Activated naive CD4-positive, alpha-beta T cell treated with anti-CD3 and anti-CD28 coated beads, Interleukin-2, amount 50 U/mL, for 72 hours (primary cell): Measurements from ENCODE around the gene CPLANE2. TPM values are rescaled to one million over a fixed set of nuclear protein-coding genes. Genes with fewer than 3 reads are reported as not detected.

Experiments
- ATAC-seq, 2 donors: fragments of 150-1000 bp; cut with Tn5 transposase; 2 replicates each; pipeline ENCODE4 v1.10.0; 2021; ENCODE audit warnings: mild to moderate bottlenecking in 2 of 2, moderate library complexity in 2 of 2
- DNase-seq, 2 donors: peaks; one replicate each; pipeline ENCODE4 v3.0.0; 2021 to 2022; ENCODE audit warnings: low spot score in 2 of 2
- H3K27ac Mint-ChIP-seq, 2 donors: one replicate each; pipeline ENCODE4 v1.8.0; 2022; ENCODE audit warnings: mild to moderate bottlenecking in 2 of 2, mixed read lengths in 2 of 2
- H3K36me3 Mint-ChIP-seq, 2 donors: one replicate each; pipeline ENCODE4 v1.8.0; 2022; ENCODE audit warnings: mixed read lengths in 2 of 2
- H3K9me3 Mint-ChIP-seq, 2 donors: one replicate each; pipeline ENCODE4 v1.8.0; 2022; ENCODE audit warnings: mixed read lengths in 2 of 2
- total RNA-seq, 2 donors: library from RNA; stranded (reverse); gene quantifications; one replicate each; pipeline ENCODE4 v1.2.3, GENCODE V29; 2022

The CPLANE2 gene
- total RNA-seq, 2 donors from 2014 or later: 3.0 to 4.2 TPM

DNA sequence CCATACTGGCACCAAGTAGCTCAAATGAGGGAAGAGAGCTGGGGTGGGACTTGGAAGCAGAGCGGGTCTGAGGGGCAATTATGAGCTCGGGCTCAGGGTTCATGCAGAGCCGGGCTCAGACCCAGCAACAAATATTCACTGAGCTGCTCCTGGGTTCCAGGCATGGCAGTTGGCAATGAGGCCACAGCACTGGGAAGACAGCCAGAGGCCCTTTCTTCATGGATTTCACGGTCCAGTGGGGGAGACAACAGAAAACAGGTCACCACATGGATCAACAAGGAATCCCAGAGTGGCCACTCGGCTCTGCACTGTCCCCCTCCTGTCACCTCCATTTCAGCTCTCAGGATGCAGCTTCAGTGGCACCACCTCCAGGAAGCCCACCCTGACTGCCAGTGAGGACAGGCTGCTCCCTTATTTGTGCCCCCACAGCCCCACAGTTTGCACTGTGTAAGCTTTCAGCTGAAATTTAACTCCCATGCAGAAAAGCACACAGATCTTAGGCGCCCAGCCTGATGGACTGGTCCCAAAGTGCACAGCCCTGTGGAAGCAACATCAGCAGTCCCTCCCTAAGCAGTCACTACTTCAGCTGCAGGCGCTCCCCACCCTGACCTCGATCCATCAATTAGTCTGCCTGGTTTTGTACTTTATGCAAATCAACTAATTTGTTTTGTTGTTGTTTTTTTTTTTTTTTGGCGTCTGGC is 46.9 kb downstream of the CPLANE2 start:
- DNase-seq: no peak

DNA sequence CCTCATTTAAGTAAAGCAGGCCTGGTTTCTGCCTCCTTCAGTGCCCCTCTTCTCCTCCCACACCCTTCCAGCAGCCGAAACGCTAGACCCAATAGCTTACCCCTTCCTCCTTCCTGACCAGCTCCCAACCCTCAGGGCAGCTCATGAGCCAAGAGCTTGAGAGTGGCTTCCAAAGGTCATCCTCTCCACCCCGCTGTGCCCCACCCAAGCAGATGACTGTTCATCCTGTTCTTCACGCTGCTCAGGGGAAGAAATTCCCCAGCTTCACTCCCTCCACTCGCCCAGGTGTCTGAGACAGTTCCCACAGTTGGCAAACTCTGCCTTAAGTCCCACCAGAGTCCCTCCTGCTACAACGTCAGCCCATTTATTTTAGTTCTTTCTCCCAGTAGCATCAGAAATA is 48.0 kb downstream of the CPLANE2 start:
- H3K36me3 Mint-ChIP-seq: no peaks in the 10 kb centered on the region
- DNase-seq: no peak
- no peak for ATAC-seq
- H3K27ac Mint-ChIP-seq: no peak overlapping the region
- no peaks in the 10 kb centered on the region for H3K9me3 Mint-ChIP-seq

More for the DNA sequence above, 46.9 kb downstream of the CPLANE2 start:
- H3K27ac Mint-ChIP-seq: no peak overlapping the region
- ATAC-seq: no peak
- no peaks in the 10 kb centered on the region for H3K9me3 Mint-ChIP-seq
- no peaks in the 10 kb centered on the region for H3K36me3 Mint-ChIP-seq

DNA sequence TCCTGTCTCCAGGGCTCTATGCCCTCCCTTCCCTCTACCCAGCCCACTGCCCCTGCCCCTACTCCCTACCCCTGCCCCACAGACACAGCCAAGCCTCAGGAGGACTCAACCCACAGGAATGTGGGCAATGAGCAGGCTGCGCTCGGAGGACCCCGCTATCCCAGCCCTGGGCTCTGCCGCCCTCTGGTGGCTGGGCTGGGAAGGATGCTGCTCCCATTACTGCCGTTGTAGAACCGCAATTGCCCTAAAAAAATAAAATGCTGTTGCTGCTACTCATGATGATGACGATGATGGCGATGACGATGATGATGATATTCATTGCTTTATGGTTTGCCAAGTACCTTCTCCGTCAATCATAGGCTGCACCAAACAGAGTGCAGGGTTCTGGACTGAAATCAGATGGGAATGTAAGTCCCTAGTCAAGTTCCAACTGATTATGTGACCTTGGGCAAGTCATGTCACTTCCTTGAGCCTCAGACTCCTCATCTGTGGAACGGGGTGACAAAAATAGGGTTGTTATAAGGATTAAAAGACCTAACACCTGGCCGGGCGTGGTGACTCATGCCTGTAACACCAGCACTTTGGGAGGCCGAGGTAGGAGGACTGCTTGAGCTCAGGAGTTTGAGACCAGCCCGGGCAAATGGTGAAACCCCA is 49.1 kb downstream of the CPLANE2 start:
- no peak overlapping the region for H3K27ac Mint-ChIP-seq
- no peaks in the 10 kb centered on the region for H3K9me3 Mint-ChIP-seq
- peak; percentile 88 to 93 for ATAC-seq
- DNase-seq: peak; percentile 69 to 87
- H3K36me3 Mint-ChIP-seq: no peaks in the 10 kb centered on the region

DNA sequence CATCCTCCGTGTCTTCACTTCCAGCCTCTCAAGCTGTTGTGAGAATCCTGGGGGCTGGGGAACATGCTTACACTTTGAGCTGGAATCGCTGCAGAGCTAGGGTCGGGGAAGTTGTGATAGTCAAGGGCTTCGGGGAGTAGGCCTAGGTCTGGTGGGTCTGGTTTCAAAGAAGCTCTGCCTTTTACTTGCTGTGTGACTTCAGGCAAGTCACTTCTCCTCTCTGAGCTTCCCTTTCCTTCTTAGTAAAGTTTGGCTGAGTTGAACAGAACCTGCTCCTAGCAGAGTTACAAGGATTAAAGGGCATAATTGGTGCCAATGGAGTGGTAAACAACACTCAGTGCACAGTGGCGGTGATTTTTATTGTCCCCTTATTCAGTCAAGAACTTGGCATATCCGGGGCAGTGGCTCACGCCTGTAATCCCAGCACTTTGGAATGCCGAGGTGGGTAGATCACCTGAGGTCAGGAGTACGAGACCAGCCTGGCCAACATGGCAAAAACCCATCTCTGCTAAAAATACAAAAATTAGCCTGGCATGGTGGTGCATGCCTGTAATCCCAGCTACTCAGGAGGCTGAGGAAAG is 50.2 kb downstream of the CPLANE2 start:
- ATAC-seq: no peak
- Mint-ChIP-seq H3K9me3 (no peaks in the 10 kb centered on the region), H3K36me3 (no peaks in the 10 kb centered on the region), H3K27ac (no peak overlapping the region)
- DNase-seq: no peak

DNA sequence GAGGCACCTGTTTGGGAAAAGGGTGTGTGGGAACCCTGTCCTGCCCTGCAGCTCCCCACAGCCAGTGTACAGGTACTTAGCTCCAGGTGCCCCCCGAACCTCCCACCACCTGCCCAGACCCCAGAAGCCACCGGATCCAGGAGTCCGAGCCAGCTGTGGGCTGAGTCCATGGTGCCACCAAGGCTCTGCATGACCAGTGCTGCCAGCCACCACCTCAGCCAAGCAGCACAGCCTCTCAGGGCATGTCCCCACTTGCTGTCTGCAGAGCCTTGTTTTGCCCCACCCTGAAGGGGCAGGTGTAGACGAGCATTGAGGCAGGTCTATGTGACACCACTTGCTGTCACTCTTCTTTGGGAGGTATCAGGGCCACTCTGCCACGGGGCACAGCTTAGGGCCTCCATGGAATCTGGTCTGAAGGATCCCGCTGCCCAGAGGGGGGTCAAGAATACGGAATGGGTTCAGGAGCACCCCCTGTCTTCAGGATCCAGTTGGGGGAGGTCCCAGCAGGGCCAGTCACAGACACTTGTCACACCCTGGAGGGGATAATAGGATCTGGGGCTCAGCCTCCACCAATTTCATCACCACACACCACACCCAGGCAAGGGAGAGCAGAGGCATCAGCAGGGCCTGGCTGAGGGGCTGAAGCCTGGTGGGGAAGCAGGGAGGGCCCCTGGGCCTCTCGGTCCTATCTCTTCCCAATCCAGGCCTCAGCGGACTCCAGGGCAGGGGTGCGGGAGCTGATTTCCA is 52.3 kb downstream of the CPLANE2 start:
- Mint-ChIP-seq H3K9me3 (no peaks in the 10 kb centered on the region), H3K27ac (no peak overlapping the region), H3K36me3 (no peaks in the 10 kb centered on the region)
- DNase-seq: no peak
- no peak for ATAC-seq

DNA sequence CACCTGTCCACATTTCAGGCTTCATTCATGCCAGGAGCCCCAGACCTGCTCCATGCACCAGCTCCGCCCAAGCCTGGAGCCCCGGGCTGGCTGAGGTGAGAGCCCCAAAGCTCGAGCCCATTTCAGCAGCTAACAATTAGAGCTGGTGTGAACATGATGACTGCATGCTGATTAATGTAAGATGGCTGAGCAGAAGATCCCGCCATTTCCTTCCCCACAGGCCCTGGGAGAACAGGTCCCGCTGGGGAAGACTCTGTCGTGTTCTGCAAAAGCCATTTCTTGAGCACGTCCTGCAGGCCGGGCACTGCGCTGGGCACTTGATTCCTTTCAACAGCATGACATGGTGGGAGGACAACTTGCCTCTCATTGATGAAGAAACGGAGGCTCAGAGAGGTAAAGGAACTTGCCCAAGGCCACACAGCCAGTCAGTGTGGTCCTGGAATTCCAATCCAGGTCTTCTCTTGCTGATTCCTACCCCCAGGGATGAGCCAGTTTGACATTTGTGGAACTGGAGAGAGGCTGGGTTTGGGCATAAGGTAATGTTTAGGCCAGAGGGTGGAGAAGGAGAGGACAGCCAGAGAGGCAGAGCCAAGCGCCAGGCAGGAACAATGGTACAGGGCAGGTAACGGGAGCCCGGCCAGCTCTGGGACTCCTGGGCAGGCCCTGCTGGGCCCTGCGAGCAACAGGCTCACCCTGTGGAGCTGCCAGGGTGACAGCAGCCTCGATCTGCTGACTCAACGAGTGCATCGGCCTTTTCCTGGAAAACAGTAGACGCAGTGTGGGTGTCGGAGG is 53.0 kb downstream of the CPLANE2 start:
- no peaks in the 10 kb centered on the region for H3K9me3 Mint-ChIP-seq

DNA sequence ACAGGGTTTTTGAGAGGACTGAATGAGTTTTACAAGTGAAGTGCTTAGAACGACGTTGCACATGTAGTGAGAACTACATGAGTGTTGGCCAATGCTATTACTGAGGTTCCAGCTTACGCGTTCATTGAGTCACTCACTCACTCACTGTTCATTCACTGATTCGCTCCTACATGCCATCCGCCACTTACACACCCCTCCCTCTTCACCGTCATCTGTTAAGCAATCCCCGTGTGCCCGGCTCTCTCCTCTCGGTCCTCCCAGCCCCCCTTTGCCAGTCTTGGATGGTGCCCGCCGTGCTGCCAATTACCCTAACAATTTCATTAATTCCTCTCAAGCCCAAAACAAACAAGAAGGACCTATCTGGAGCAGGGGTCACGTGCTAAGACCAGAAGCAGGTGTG is 53.8 kb downstream of the CPLANE2 start:
- DNase-seq (no peak), ATAC-seq (no peak)
- no peaks in the 10 kb centered on the region for H3K36me3 Mint-ChIP-seq
- no peaks in the 10 kb centered on the region for H3K9me3 Mint-ChIP-seq
- H3K27ac Mint-ChIP-seq: no peak overlapping the region

More for the DNA sequence above, 53.0 kb downstream of the CPLANE2 start:
- Mint-ChIP-seq H3K27ac (no peak overlapping the region), H3K36me3 (no peaks in the 10 kb centered on the region)
- DNase-seq (no peak), ATAC-seq (no peak)

DNA sequence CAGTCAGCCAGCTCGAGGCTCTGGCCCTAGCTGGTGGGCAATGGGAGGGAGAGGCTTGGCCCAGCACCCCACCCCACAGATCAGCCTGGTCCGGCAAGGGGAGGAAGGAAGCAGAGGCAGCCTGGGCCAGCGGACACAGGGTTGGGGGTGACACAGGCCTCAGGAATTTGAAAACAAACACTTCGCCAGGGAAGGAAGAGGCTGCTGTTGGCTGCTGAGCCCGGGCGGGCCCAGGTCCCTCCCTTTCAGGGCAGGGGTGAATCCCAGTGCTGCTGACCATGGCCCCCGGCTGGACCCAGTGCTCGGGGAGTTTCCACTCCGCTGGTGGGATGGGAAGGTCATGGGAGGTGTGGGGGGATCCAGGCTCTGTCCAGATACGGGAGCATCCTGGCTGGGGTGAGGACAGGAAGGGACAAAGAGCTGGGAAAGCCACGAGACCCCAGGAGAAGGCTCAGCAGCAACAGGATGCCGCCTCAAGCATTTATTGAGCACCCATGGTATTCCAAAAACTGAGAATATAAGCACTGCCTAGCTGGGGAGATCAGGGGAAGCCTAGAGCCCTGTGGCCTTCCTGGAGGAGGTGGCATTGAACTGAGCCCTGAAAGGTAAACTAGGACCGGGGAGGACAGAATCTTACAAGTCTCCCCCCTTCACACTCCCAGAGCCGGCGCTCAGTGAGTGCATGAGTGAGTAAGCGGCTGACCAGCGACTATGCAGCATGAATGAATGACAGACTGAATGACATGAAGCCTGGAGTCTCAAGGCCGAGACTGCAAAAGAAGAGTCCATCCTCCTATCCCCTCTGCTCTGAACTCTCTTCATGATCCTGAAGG is 54.9 kb downstream of the CPLANE2 start:
- DNase-seq (no peak), ATAC-seq (no peak)
- H3K27ac Mint-ChIP-seq: peak overlapping the region; percentile 21 to 88
- no peaks in the 10 kb centered on the region for H3K9me3 Mint-ChIP-seq
- H3K36me3 Mint-ChIP-seq: no peaks in the 10 kb centered on the region

Other genes with a start within 250 kb of the CPLANE2 start
- not detected for gene SRARP, start 232.9 kb downstream of the CPLANE2 start, total RNA-seq
- not detected for gene HSPB7, start 219.1 kb downstream of the CPLANE2 start, total RNA-seq
- gene CLCNKA, start 215.1 kb downstream of the CPLANE2 start, total RNA-seq: under 1 TPM in 1 of 2 donors, not detected in 1; 0.37 TPM
- not detected for gene CLCNKB, start 193.4 kb downstream of the CPLANE2 start, total RNA-seq
- gene FAM131C, start 163.5 kb downstream of the CPLANE2 start, total RNA-seq: 1 to 10 TPM in 1 of 2 donors, not detected in 1; 1.2 TPM
- gene EPHA2, start 81.1 kb downstream of the CPLANE2 start, total RNA-seq: under 1 TPM; 0.07 to 0.16 TPM
- gene ARHGEF19, start 24.5 kb downstream of the CPLANE2 start, total RNA-seq: 10 to 100 TPM in 1 of 2 donors, 1 to 10 TPM in 1; 8.4 to 10.1 TPM
- 10 to 100 TPM; 12.6 to 23.4 TPM for gene FBXO42, start 115.3 kb upstream of the CPLANE2 start, total RNA-seq
- gene SZRD1, start 130.1 kb upstream of the CPLANE2 start, total RNA-seq: 100 to 1,000 TPM; 151 to 170 TPM
- not detected for gene SPATA21, start 200.2 kb upstream of the CPLANE2 start, total RNA-seq
- gene NECAP2, start 203.5 kb upstream of the CPLANE2 start, total RNA-seq: 10 to 100 TPM; 58.8 to 69.5 TPM